ENCODE results near the gene SLC12A5.

DNA sequence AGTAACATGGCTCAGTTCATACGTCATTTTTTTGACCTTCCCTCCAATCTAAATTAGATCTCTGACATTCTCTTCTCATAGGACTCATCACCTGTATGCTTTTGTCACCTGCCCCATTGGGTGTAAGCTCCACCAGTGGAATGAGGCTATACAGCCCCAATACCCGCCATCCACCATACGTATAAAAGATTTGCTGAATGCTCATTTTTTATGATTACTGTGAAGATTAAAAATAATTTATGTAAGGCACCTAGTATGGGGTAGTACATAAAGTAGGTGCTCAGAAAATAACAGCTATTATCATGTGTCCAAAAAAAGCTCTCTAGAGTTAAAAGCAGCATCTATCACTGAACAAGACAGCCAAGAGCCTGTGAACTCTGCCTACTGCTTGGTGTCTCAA lies 36.7 kb downstream of the SLC12A5 start:
- TF ChIP-seq, protein P1, sequence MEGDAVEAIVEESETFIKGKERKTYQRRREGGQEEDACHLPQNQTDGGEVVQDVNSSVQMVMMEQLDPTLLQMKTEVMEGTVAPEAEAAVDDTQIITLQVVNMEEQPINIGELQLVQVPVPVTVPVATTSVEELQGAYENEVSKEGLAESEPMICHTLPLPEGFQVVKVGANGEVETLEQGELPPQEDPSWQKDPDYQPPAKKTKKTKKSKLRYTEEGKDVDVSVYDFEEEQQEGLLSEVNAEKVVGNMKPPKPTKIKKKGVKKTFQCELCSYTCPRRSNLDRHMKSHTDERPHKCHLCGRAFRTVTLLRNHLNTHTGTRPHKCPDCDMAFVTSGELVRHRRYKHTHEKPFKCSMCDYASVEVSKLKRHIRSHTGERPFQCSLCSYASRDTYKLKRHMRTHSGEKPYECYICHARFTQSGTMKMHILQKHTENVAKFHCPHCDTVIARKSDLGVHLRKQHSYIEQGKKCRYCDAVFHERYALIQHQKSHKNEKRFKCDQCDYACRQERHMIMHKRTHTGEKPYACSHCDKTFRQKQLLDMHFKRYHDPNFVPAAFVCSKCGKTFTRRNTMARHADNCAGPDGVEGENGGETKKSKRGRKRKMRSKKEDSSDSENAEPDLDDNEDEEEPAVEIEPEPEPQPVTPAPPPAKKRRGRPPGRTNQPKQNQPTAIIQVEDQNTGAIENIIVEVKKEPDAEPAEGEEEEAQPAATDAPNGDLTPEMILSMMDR (IDR thresholded peaks at IDR 0.05), result no peak
- TF ChIP-seq POLR2A (IDR thresholded peaks at IDR 0.05), result no peak
